GM19438 (cell line): ENCODE measurements around the gene CHRND.

Experiments used
- ATAC-seq: cut with Tn5 transposase; IDR thresholded peaks from one replicate; pipeline ENCODE4 v1.9.1; 2021; ENCODE audit warnings: low read depth; ENCODE audit not compliant: unreplicated experiment

CHRND gene

DNA sequence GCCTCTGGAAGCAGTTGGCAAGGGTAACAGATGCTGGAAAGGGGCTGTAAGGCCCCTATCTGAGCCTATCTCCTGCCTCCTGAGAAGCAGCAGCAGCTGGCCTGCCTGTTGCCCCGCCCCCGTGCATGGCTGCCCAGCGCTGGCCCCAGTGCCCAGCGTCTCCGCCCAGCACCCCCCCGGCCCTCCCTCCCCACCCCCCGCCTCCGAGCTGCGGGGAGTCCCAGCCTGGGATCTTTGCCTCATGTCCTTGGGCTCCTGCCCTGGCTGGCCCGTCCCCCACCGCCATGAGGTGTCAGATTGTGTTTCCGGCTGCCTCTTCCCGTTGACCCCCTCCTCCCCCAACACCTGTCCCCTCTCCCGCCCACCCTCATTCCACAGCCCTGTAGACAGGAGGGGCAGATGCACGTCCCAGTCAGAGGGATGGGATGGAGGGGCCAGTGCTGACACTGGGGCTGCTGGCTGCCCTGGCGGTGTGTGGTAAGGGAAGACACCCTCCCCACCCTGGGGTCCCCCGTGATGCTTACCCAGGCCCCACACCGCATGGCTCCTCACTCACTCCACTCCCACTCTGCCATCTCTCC is at the start of gene CHRND:
CHRND (plus strand) TSS at position 370 of the 581 bp plus-strand sequence; CDS start at position 426, 56 bp downstream.
- no peak for ATAC-seq

GRCh38 chr2:232476791-232477190 is 49.2 kb upstream of the CHRND start:
- ATAC-seq, result no peak

DNA sequence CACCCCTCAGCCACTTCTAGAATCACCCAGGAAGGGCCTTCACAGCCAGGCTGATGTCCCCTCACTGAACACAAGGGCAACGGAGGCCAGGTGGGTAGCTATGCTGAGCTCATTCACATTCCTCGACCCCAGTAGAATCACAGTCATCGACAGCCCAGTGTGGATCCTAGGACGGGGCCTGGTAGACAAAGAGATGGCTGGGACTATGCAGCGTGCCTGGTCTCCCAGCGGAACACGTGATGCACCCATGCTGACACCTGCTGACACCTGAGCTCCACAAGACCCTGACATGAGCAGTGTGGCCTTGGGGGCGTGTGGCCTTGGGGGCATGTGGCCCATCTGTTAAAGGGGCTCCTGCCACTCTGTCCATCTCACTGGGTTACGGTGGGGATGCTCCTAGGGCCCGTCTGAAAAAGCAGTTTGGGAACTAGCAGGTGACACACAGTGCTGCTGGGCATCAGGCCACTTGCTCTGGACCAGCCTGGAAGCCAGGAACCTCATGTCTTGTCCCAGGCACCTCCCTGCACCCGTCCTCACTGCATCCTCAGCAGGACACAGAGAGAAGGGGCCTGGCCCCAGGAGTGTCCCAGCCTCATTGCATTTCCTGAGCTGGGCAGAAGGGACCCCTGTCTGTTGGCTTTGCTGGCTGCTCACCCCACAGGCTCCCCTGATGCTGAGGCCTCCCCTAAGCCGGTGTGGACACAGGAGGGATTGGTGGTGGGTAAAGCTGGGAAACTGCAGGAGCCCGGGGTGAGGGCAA is 48.0 kb upstream of the CHRND start:
- no peak for ATAC-seq

DNA sequence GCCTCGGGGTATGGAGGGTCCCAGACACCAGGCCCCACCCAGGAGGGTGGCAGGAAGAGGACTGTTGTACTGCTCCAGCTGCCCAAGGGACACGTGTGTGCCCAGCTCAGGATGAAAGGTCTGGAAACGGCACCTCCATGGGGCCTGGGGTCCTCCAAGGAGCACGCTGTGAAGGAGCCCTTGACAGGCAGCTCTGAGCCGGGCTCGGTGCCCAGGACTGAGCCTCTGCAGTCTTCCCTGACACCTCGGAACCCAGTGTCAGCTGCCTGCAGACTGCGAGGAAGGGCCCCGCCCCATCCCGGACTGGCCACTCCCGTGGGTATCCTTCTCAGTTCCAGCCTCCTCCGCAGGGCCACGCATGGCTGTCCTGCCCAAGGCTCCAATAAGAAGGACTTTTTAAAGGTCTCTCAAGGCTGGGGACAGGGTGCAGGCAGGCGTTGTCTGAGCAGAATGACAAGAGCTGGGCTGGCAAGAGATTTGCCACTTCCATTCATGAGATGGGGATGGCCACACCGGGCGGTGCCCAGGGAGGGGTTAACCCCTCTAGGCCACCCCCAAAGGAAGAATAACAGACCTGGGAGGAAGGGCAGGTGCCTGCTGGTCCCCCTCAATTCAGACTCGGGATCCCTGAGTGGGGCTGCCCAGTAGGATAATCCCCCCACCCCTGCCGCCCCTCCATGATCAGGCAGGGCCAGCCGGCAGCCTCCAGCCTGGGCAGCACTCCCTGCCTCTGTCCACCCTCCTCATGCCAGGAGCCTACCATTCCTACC is 47.2 kb upstream of the CHRND start:
- ATAC-seq, result no peak

- ATAC-seq, result no peak
Measured at GRCh38 chr2:232479341-232480200, 46.4 kb upstream of the CHRND start.

DNA sequence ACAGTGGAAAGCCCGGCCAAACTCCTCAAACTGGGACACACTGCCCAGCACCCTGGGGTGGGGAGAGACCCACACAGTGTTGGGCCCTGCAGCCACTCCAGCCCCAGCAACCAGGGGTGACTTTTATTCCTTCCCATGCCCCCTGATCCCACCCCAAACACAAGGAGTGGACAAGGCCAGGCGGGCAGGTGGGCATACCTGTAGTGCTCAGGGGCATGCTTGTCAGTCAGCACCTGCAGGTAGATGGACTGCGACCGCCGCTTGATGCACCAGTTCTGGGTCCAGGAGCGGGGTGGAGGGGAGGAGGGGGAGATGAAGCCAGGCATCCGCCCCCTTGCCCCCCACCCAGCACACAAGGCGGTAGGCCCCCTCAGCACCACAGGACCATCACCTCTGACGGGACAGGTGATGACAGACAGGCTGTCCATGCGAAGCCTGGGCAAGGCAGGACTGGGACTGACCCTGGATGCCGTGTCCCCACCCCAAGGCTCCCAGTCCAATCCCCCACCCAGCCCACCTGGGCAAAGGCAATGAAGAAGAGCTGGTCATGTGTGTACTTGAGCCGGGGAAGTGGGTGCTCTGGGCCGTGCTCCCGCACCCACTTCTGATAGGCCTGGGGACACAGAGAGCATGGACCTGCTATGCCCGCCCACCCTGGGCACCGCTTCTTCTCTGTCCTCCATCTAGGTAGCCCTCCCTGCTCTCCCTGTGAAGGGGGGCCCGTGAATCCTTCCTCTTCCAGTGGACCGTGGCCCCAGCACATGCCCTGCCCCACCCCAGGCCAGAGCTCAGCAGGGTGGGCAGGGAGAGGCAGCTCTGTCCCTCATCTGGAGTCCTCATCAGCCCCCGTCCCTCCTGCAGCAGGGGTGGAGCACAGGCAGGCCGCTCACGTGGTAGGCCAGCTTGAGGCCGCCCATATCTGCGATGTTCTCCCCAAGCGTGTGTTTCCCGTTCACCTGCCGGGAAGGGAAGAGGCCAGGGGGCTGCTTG is 45.5 kb upstream of the CHRND start:
- ATAC-seq, result no peak

DNA sequence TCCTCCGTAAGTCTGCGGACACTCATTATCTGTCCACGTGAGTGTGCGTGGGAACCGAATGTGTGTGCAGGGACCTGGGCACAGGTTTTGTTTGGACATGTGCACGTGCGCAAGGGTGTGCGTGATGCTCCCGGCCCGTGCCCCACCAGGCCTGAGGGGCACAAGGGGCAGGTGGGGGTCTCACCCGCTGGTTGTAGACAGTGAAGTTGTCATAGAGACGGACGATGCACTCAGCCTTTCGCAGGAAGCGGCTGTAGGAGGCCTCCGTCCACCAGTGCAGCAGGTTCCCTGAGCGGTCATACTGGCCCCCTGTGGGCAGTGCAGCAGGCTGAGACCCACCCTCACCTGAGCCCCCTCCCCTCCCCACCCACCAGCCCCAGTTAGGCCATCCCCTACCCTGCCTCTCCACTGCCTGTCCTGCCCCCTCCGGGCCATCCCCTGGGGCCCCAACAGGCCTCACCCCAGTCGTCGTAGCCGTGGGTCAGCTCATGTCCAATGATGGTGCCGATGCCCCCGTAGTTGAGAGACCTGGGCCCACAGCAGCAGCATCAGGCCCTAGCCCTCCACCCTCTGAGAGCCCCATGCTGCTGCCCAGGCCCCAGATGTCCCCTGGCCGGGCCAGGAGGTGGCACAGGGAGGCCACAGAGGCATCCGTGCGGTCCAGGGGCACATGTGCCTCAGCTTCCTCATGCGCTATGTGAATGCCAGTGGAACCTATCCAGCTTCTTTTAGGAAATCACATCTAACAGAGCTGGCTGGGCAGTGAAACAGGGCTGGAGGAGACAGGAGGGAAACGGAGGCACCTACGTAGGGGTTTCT is 44.4 kb upstream of the CHRND start:
- ATAC-seq, result no peak

DNA sequence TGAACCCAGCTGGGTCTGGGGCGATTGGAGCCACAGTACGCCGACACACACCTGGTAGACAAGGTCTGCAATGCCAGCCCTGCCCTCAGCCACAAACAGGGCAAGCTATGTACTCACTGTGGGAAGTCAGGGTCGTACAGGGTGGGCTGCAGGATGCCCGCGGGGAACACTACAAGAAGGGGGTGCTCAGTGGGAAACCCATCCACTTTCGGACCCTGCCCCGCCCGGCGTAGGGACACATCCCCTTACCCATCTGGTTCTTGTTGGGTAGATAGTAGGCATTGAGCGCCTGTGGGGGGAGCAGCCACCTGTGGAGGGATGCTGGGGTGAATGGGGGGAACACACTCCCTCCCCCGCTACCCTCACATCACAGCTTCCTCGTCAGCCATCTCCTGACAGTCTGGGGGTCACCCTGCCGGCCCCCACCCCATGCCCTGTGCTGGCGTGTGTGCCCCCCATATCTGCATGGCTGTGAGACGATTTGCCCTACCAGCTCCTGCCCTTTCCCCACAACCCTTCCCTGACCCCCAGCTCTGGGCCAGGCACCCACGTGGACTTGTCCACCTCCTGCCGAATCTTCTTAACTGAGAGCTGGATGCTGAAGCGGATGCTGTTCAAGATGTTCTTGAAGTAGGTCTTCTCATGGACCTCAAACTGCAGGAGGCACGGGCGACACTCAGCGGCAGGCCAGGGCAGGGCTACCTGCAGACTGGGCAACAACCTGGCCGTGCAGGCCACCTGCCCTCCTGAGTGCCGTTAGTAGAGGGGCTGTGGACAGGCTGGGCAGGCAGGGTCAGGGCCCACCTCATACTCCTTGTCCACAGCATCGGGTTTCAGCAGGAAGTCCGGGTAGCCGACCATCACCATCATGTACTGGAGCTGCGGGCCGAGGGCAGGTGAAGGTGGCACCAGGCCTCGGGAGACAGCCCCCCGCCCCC is 43.4 kb upstream of the CHRND start:
- ATAC-seq, result no peak

DNA sequence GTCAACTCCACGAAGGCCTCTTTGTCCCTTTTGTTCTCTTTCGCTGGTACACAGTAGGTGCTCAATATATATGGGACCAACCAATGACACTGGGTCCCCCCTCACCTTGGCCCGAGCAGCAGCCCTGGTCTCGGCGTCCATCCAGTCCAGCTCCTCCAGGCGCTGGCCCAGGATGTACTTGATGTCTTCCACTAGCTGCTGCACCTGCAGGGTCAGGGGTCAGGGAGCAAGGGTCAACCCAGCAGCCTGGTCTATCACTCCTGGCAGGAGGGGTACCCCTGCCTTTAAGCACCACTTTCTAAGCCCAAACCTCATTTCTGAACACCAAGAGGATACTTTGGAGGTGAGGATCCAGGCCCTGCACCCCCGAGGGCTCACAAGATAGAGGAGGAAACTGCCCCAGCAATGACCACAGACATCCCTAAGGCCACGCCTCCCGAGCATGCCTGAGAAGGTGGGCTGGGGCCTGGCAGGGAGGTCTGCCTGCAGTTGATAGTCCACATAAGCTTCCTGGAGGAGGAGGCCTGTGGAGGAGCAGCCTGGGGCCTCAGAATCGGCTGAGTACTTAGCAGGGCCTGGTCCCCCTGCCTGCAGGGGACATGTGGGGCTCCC is 42.5 kb upstream of the CHRND start:
- no peak for ATAC-seq

GRCh38 chr2:232483923-232484627 is 41.9 kb upstream of the CHRND start:
- ATAC-seq, result no peak

- no peak for ATAC-seq
Measured at GRCh38 chr2:232484628-232485347, 41.2 kb upstream of the CHRND start.

DNA sequence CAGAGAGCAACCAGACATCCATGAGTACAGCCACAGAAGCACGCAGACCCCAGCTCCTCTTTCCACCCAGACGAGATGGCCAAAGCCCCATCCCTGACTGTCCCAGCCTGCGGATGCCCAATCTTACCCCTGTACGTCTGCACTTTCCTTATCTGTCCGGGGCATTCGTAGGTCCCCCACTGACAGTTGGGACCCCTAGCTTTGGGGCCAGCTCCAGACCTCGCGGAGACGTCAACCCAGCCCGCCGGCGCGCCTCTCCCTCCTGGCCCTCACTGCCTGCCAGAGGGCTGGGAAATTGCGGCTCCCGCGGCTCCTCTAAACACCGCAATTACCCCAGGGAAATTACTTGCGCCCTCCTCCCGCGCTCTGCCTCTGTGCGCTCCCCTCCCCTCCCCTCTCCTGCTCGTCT is 40.6 kb upstream of the CHRND start:
- ATAC-seq, result no peak

GRCh38 chr2:232485757-232486557 is 40.0 kb upstream of the CHRND start:
- ATAC-seq, result no peak

- ATAC-seq, result no peak
Measured at GRCh38 chr2:232486558-232487384, 39.2 kb upstream of the CHRND start.
